H1 (cell line): Measurements from ENCODE around the gene ERFE. TPM values are rescaled to one million over a fixed set of nuclear protein-coding genes. Genes with fewer than 3 reads are reported as not detected.

Experiments
- polyA plus RNA-seq, 7 experiments: library from polyadenylated mRNA; depleted of rRNA in 3 of 7; stranded (reverse) in 5 of 7; unstranded in 2 of 7; fragments of >200 nt in 5 of 7; fragments of 200-250 nt in 2 of 7; gene quantifications; 1 replicate in 5 of 7; 2 replicates in 1 of 7; 4 replicates in 1 of 7; pipeline versions ENCODE4 v1.2.1 to v1.2.3, GENCODE V29; 2011 to 2013; ENCODE audit warnings: missing spikeins in 2 of 7, mixed read lengths in 2 of 7
- total RNA-seq: library from RNA; stranded (reverse); fragmentation: NEBNext Ultra II Directional; extraction: Animal tissue kit (Norgen Biotek cat#: 25700); gene quantifications from 2 replicates; pipeline ENCODE4 v1.2.1, GENCODE V29; 2021
- TF ChIP-seq, protein P1 (sequence below): fragments of 300-600 bp; sonication (generic); IDR thresholded peaks from 2 replicates; pipeline ENCODE4 v1.7.1; 2012; ENCODE audit warnings: low read length, moderate library complexity, mild to moderate bottlenecking, inconsistent platforms; ENCODE audit not compliant: insufficient replicate concordance

Gene ERFE
- total and polyA plus RNA-seq, 2 of the 8 experiments (the other 6 are each of a cell fraction or from before 2014, with no cell fraction given) = 2.5 to 3.6 TPM

DNA sequence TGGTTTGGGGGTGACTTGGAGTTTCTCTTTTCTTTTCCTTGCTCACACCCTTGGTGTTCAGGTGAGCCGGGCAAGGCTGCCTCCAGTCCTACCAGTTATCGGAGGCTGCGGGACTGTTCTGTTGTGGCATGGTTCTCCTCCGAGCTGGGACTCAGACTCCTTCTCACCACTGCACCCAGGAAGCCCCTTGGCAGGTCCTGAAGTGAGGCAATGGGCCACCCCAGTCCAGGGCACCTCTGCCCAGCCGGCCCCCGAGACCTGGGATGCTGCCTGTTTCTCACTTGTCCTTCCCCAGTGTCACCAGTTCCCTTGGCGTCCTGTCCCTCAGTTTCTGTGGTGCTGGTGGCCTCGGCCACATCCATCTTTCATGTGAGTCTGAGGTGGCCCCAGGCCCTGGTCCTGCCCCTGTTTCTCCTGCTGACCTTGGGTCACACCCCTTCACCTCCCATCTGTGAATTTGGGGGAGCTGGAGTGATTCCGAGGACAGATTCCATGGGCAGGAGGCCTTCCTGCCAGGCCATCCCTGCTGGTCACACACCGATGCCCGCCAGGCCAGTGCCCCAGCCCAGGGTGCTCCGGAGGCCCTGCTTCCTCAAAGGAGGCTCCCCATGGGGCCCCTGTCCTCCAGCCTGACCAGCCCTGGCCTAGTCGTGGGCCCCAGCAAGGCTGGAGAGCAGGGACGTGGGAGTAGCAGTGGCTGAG, 26.9 kb upstream of the ERFE start (continued):
- TF ChIP-seq, protein P1, sequence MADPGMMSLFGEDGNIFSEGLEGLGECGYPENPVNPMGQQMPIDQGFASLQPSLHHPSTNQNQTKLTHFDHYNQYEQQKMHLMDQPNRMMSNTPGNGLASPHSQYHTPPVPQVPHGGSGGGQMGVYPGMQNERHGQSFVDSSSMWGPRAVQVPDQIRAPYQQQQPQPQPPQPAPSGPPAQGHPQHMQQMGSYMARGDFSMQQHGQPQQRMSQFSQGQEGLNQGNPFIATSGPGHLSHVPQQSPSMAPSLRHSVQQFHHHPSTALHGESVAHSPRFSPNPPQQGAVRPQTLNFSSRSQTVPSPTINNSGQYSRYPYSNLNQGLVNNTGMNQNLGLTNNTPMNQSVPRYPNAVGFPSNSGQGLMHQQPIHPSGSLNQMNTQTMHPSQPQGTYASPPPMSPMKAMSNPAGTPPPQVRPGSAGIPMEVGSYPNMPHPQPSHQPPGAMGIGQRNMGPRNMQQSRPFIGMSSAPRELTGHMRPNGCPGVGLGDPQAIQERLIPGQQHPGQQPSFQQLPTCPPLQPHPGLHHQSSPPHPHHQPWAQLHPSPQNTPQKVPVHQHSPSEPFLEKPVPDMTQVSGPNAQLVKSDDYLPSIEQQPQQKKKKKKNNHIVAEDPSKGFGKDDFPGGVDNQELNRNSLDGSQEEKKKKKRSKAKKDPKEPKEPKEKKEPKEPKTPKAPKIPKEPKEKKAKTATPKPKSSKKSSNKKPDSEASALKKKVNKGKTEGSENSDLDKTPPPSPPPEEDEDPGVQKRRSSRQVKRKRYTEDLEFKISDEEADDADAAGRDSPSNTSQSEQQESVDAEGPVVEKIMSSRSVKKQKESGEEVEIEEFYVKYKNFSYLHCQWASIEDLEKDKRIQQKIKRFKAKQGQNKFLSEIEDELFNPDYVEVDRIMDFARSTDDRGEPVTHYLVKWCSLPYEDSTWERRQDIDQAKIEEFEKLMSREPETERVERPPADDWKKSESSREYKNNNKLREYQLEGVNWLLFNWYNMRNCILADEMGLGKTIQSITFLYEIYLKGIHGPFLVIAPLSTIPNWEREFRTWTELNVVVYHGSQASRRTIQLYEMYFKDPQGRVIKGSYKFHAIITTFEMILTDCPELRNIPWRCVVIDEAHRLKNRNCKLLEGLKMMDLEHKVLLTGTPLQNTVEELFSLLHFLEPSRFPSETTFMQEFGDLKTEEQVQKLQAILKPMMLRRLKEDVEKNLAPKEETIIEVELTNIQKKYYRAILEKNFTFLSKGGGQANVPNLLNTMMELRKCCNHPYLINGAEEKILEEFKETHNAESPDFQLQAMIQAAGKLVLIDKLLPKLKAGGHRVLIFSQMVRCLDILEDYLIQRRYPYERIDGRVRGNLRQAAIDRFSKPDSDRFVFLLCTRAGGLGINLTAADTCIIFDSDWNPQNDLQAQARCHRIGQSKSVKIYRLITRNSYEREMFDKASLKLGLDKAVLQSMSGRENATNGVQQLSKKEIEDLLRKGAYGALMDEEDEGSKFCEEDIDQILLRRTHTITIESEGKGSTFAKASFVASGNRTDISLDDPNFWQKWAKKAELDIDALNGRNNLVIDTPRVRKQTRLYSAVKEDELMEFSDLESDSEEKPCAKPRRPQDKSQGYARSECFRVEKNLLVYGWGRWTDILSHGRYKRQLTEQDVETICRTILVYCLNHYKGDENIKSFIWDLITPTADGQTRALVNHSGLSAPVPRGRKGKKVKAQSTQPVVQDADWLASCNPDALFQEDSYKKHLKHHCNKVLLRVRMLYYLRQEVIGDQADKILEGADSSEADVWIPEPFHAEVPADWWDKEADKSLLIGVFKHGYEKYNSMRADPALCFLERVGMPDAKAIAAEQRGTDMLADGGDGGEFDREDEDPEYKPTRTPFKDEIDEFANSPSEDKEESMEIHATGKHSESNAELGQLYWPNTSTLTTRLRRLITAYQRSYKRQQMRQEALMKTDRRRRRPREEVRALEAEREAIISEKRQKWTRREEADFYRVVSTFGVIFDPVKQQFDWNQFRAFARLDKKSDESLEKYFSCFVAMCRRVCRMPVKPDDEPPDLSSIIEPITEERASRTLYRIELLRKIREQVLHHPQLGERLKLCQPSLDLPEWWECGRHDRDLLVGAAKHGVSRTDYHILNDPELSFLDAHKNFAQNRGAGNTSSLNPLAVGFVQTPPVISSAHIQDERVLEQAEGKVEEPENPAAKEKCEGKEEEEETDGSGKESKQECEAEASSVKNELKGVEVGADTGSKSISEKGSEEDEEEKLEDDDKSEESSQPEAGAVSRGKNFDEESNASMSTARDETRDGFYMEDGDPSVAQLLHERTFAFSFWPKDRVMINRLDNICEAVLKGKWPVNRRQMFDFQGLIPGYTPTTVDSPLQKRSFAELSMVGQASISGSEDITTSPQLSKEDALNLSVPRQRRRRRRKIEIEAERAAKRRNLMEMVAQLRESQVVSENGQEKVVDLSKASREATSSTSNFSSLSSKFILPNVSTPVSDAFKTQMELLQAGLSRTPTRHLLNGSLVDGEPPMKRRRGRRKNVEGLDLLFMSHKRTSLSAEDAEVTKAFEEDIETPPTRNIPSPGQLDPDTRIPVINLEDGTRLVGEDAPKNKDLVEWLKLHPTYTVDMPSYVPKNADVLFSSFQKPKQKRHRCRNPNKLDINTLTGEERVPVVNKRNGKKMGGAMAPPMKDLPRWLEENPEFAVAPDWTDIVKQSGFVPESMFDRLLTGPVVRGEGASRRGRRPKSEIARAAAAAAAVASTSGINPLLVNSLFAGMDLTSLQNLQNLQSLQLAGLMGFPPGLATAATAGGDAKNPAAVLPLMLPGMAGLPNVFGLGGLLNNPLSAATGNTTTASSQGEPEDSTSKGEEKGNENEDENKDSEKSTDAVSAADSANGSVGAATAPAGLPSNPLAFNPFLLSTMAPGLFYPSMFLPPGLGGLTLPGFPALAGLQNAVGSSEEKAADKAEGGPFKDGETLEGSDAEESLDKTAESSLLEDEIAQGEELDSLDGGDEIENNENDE = no peak
- TF ChIP-seq, all 59 proteins: peak for 0
